PC-9 (cell line): ENCODE measurements around the gene SMIM10L2A.

Source experiments
- CTCF ChIP-seq: fragments of 200-600 bp; sonication (generic); conservative IDR thresholded peaks from 2 replicates; pipeline ENCODE4 v1.6.1; 2017; ENCODE audit warnings: mixed run types, antibody characterized with exemption, mild to moderate bottlenecking, moderate library complexity
- EZH2 ChIP-seq: fragments of 200-600 bp; sonication (generic); IDR thresholded peaks from 2 replicates; pipeline ENCODE4 v1.8.0; 2017; ENCODE audit warnings: antibody characterized with exemption, low read depth

GRCh38 chrX:135453381-135453780 lies 31.6 kb downstream of the SMIM10L2A start:
- TF ChIP-seq CTCF (no peak), EZH2 (no peak)
